ENCODE measurements around the gene CAPZA1. TPM values are rescaled to one million over a fixed set of nuclear protein-coding genes. Genes with fewer than 3 reads are reported as not detected.

CAPZA1 gene
- total and polyA plus RNA-seq, 2 of the 8 experiments (the other 6 are each of a cell fraction or from before 2014, with no cell fraction given): 48.9 to 107 TPM

DNA sequence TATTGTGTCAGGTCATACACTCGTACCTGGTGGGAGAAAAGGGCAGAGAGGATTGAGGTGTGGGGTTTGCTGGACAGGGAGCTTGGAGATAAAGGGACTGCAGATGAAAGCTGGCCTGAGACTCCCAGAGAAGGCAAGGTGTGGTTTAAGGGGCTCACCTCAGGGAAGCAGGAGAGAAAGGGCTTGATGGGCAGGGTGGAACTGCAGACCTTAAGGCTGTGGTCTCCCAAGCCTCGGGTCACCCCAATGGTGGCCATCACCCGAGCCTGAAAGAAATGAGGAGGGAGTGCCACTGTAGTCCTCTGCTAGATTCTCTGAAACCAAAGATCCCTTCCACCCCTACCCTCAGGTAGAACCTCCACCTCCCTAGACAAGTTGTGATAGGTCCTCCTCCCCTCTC is 91.0 kb downstream of the CAPZA1 start:
- H3K27me3 ChIP-seq (replicated peaks in 1 of 4; ENCODE audit: control insufficient read depth in 3 of 4, extremely low read depth in 1 of 4, insufficient read depth in 3 of 4, low read length in 3 of 4): peaks cover 0 to 18% (median 5%) of the 10 kb centered on the region in 4 experiments; a peak in 4 of 7 replicates
- CTCF ChIA-PET (ENCODE audit: partially characterized antibody): interaction anchor here (0.6 to 14.2 kb wide), 4 partner anchors 31 to 1191 kb away, joined by 3 to 547 read pairs (median 3); no protein-coding TSS in a partner anchor
- TF ChIP-seq HDAC2 (IDR thresholded peaks at IDR 0.05; ENCODE audit: borderline replicate concordance in 1 of 2, low read depth in 2 of 2, low read length in 2 of 2): no peak
- TF ChIP-seq, protein P1, sequence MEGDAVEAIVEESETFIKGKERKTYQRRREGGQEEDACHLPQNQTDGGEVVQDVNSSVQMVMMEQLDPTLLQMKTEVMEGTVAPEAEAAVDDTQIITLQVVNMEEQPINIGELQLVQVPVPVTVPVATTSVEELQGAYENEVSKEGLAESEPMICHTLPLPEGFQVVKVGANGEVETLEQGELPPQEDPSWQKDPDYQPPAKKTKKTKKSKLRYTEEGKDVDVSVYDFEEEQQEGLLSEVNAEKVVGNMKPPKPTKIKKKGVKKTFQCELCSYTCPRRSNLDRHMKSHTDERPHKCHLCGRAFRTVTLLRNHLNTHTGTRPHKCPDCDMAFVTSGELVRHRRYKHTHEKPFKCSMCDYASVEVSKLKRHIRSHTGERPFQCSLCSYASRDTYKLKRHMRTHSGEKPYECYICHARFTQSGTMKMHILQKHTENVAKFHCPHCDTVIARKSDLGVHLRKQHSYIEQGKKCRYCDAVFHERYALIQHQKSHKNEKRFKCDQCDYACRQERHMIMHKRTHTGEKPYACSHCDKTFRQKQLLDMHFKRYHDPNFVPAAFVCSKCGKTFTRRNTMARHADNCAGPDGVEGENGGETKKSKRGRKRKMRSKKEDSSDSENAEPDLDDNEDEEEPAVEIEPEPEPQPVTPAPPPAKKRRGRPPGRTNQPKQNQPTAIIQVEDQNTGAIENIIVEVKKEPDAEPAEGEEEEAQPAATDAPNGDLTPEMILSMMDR (IDR thresholded peaks at IDR 0.05; ENCODE audit: control extremely low read depth in 1 of 3, insufficient read depth in 1 of 3, low read depth in 1 of 3, low read length in 3 of 3): no peak
- TF ChIP-seq SP4 (IDR thresholded peaks at IDR 0.05; ENCODE audit: low read length): no peak
- no peak for TF ChIP-seq TAF1 (IDR thresholded peaks at IDR 0.05; ENCODE audit: low read depth, low read length)
- no peak for TF ChIP-seq CBX8 (IDR thresholded peaks at IDR 0.05; ENCODE audit: borderline replicate concordance, low read depth, low read length)
- no peak for TF ChIP-seq RNF2 (IDR thresholded peaks at IDR 0.05; ENCODE audit: borderline replicate concordance, low read depth, low read length, missing control alignments, poor library complexity, severe bottlenecking)
- TF ChIP-seq NANOG (IDR thresholded peaks at IDR 0.05; ENCODE audit: insufficient read depth, low read depth, low read length, poor library complexity, severe bottlenecking): no peak
- TF ChIP-seq TBP (IDR thresholded peaks at IDR 0.05; ENCODE audit: low read depth, low read length): no peak
- TF ChIP-seq ZNF274 (IDR thresholded peaks at IDR 0.05; ENCODE audit: borderline replicate concordance, extremely low read depth, low read length): no peak
- TF ChIP-seq JUN (IDR thresholded peaks at IDR 0.05; ENCODE audit: low read depth, low read length): no peak

More for the DNA sequence above, 91.0 kb downstream of the CAPZA1 start:
- no peak overlapping the region for H3K23ac ChIP-seq (ENCODE audit: insufficient read length)
- no peak overlapping the region for H3K4me3 ChIP-seq (ENCODE audit: extremely low read depth in 1 of 4, insufficient read depth in 2 of 4, low read depth in 3 of 4, low read length in 4 of 4)
- no peak overlapping the region for H2BK15ac ChIP-seq (ENCODE audit: low read length)
- FAIRE-seq: no peak
- no peak for DNase-seq (ENCODE audit: low read depth in 1 of 2, low spot score in 2 of 2)
- no peak overlapping the region for H4K91ac ChIP-seq (replicated peaks; ENCODE audit: insufficient read length, low read length)
- no peak overlapping the region for H3K4ac ChIP-seq (replicated peaks; ENCODE audit: insufficient read length, low read depth, low read length)
- H2AK5ac ChIP-seq (ENCODE audit: low read depth, low read length): no peak overlapping the region
- no peak overlapping the region for H3K18ac ChIP-seq (ENCODE audit: extremely low read depth, low read length)
- H3K23me2 ChIP-seq (ENCODE audit: low read depth, low read length): peaks cover 17% of the 10 kb centered on the region
- H2AFZ ChIP-seq (ENCODE audit: low read length): no peak overlapping the region
- H2BK5ac ChIP-seq (ENCODE audit: low read depth, low read length): no peak overlapping the region
- H3K9me3 ChIP-seq (ENCODE audit: insufficient read depth in 2 of 2, low read depth in 1 of 2, low read length in 1 of 2): no peaks in the 10 kb centered on the region
- H2BK20ac ChIP-seq (ENCODE audit: low read length): no peak overlapping the region
- no peak overlapping the region for H2BK120ac ChIP-seq (replicated peaks; ENCODE audit: low read depth, low read length)
- no peak overlapping the region for H4K8ac ChIP-seq (ENCODE audit: extremely low read depth, insufficient read depth, low read length)
- no peak overlapping the region for H3K27ac ChIP-seq (ENCODE audit: low read depth, low read length)
- H3K79me1 ChIP-seq (ENCODE audit: low read depth, low read length): no peaks in the 10 kb centered on the region
- H4K5ac ChIP-seq (ENCODE audit: insufficient read length, low read depth, low read length): no peak overlapping the region
- WGBS, 2 experiments (ENCODE audit: extremely low coverage in 1 of 2, insufficient coverage in 1 of 2, insufficient read length in 1 of 2, insufficient replicate concordance in 2 of 2, low coverage in 1 of 2, low lambda C conversion rate in 2 of 2, missing lambda C conversion rate in 1 of 2): 82% methylated on average over 3 of the region's 3 CpGs; no CpG with 5 or more reads in 1 of the 2 experiments
- H3K4me1 ChIP-seq (replicated peaks in 1 of 4; ENCODE audit: control insufficient read depth in 3 of 4, insufficient read depth in 4 of 4, low read length in 3 of 4): peaks cover 5 to 30% (median 21%) of the 10 kb centered on the region in 4 experiments
- H3K79me2 ChIP-seq (ENCODE audit: control insufficient read depth in 1 of 2, insufficient read depth in 2 of 2, low read length in 2 of 2): no peaks in the 10 kb centered on the region
- POLR2A ChIA-PET (ENCODE audit: partially characterized antibody): interaction anchor here (0.7 to 1.8 kb wide), 4 partner anchors 9 to 91 kb away, joined by 3 to 7 read pairs (median 5); partner anchors contain the start of genes CAPZA1 and ST7L
- no peak overlapping the region for H2BK12ac ChIP-seq (ENCODE audit: low read depth, low read length)
- peaks cover 0 to 5% (median 3%) of the 10 kb centered on the region in 4 experiments; a peak in 4 of 8 replicates for H3K36me3 ChIP-seq (ENCODE audit: control insufficient read depth in 2 of 4, insufficient read depth in 4 of 4, low read length in 3 of 4)
- no peak overlapping the region for H3K4me2 ChIP-seq (ENCODE audit: insufficient read depth in 1 of 2, low read depth in 2 of 2, low read length in 2 of 2)
- H3K9ac ChIP-seq (replicated peaks in 1 of 4; ENCODE audit: extremely low read depth in 1 of 4, low read depth in 3 of 4, low read length in 3 of 4): no peak overlapping the region
- no peak overlapping the region for H3K14ac ChIP-seq (ENCODE audit: insufficient read length)
- H4K20me1 ChIP-seq (replicated peaks in 1 of 2; ENCODE audit: control insufficient read depth in 1 of 2, insufficient read depth in 2 of 2, low read length in 2 of 2): peaks cover 0 to 12% of the 10 kb centered on the region in 2 experiments
- no peak overlapping the region for H3K56ac ChIP-seq (replicated peaks; ENCODE audit: insufficient read length, low read depth, low read length)
